Smooth muscle cell of the brain vasculature (primary cell): ENCODE measurements around the gene BTNL3.
"Not testable (repeated sequence)": the region's sequence is repeated elsewhere in the genome, so short reads cannot be mapped to it uniquely, and the experiment has no call there.

Source experiments
- DNase-seq: peaks from one replicate; pipeline ENCODE4 v3.0.0-alpha.2; 2012; ENCODE audit warnings: low read depth, low spot score

The BTNL3 gene

DNA sequence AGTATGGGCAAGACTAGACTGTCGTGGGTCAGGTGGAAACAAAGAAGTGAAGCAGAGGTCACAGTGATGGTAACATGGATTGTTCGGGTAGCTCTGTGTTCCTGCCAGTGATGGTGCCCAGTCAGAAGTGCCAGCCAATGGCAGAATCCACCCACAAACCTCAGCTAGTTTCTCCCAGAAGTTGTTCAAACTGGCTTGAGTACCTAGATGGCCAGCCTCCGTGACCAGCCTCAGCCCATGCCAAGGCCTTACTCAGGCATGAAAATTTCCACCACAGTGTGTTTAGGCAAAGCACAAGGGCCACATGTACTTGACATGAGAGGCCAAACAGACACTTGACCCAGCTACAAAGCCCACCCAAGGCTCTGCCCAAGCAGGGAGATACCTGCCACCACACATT lies 32.0 kb downstream of the BTNL3 start:
- DNase-seq, result no peak

DNA sequence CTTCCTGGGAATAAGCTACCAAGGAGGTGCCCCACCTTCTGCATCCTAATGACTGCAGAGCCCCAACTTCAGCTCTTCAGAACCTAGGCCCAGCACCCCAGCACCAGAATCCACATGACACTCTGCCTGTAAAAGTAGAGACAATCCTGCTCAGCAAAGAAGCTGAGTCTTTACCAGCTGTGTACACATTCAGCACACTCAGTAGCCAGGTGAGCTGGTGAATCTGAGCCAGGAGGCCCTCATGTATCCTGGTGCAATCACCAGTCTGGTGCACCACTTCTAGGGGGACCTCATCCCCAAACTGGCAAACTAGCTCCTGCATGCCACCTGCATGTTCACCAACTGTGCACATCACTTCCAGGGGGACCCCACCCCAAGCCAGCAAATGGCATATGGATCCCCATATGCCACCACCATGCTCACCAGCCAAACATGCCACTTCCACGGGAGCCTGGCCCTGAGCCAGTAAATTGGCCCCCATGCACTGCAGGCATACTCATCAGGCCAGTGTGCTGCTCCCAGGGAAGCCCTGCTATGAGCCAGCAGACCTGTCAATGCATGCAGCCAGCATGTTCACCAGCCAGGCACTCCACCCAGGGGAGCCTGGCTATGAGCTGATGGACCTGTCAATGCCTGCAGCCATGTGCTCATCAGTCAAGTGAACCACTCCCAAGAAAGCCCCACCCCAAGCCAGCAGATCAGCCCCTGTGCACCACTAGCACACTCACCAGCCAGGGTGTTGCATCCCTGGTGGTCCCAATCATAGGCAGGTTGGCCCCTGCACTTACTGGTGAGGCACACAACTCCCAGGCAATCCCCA lies 35.8 kb downstream of the BTNL3 start:
- no peak for DNase-seq

- DNase-seq, result no peak
Measured at GRCh38 chr5:181027452-181028031, 38.9 kb downstream of the BTNL3 start.

DNA sequence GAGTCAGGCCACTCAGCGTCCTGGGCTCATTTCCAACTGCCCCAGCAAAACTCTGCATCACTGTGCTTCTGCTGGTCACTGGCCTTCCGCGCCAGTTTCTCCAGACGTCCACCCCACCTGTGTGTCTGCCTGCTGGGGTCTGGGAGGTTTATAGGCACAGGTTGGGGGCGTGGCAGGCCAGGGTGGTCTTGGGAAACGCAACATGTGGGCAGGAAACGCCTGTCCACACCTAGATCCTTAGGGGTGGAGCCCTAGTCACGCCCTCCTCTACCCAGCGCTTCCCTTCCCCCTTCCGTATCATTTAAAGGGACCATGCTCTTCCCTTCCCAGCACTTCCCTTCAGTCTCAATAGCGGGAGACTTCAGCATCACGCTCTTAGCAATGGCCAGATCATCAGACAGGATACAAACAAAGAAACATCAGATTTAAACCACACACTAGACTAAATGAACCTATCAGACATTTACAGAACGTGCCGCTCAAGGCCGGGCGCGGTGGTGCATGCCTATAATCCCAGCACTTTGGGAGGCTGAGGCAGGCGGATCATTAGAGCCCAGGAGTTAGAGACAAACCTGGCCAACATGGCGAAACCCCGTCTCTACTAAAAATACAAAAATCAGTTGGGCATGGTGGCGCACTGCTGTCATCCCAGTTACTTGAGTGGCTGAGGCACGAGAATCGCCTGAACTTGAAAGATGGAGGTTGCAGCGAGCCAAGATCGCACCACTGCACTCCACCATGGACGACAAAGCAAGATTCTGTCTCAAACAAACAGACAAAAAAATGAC lies 39.6 kb downstream of the BTNL3 start:
- DNase-seq, result no peak

DNA sequence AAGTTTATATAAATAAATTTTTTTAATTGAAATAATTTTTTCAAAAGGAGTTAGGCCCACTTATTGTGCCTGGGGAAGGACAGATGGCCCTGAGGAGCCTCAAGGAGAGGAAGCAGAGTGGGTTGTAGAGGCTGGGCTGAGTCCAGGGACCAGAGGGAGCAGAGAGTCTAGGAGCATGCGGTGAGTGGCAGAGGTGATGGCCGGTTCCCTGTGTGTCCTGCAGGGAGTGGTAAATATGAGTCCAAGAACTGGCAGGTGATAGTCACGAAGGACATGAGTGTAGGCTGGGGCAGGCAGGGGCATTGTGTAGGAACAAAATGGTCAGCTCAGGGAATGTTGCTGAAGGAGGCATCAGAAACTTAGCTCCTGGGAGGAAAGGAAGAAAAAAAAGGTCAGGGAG lies 43.1 kb downstream of the BTNL3 start:
- DNase-seq, result no peak

- no peak for DNase-seq
Measured at GRCh38 chr5:181035991-181036815, 47.6 kb downstream of the BTNL3 start.

DNA sequence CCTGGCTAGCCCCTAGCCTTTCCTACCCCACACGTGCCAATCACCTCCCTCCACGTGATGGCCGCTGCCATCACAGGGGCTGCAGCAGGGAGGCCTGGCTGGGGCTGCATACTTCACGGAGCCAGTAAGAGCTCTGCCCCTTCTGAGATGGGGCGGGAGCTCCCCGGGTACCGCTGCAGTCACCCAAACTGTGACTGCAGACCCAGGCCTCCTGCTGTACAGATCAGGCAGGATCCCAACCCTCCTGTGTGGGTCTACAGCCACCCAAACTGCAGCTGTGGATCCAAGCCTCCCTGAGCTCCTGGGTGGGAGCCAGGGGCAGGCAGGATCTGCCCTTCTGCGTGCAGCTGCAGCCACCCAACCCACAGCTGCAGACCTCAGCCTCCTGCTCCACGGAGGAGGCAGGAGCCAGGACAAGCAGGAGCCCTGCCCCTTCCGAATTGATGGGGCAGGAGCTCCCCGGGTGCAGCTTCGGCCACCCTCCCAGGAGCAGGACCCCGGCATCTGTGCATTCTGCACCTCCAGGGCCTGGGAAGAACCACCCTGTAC lies 48.2 kb downstream of the BTNL3 start:
- no peak for DNase-seq

- no peak for DNase-seq
Measured at GRCh38 chr5:181037365-181037861, 48.8 kb downstream of the BTNL3 start.

GRCh38 chr5:181039471-181039870 lies 50.8 kb downstream of the BTNL3 start:
- no peak for DNase-seq

GRCh38 chr5:181039931-181040630 lies 51.4 kb downstream of the BTNL3 start, which contains the start of gene BTNL9:
BTNL9 (plus strand) TSS chr5:181040266; CDS start chr5:181045490, 5,224 bp downstream.
- no peak for DNase-seq

GRCh38 chr5:181040631-181040945 lies 51.9 kb downstream of the BTNL3 start:
- DNase-seq, result no peak

DNA sequence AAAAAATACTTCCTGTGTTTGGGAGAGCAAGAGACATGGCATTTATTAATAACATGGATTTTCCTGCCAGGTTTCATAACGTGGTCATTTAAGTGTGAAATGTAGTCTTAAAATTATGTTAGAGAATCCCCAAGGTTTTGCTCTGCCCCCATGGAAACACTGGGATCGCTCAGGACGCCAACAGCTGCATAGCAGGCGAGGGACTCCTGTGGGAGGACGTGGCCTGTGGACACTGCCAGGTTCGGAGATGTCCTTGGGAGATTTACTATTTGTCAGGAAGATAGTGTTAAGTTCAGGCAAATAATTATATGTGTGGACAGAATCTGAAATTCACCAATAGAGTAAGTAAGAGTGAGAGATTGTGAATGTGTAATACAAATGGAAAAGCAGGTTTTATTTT lies 52.4 kb downstream of the BTNL3 start:
- no peak for DNase-seq

DNA sequence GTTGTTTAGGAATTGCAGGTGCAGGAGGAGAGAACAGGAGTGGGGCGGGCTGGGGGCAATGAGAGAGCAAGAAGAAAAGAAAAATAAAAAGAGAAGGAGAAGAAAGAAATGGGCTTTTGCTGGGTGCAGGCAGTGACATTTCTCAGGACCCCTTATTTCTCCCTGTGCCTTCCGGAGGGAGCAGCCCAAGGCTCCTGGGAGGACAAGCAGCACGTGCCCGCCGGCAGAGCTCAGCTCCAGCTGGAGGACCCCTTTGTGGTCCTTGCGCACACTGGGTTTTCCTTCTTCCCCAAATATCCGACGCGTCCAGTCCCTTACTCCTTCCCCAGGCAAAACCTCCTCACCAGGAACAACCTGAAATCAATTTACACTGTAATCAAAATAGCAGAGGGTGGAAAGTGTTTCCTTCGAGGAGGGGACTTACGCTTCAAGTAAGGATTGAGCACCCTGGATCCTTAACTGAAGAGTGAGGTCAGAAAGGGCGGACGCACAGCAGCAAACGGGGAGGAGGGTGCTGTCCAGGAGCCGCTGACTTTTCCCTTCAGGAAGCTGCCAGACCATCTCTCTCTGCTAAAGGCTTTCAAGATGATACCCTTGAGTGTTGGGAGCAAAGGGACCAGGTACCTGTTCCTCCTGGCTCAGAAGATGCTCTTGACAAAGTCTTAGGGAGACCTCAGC lies 53.5 kb downstream of the BTNL3 start:
- DNase-seq, result no peak

DNA sequence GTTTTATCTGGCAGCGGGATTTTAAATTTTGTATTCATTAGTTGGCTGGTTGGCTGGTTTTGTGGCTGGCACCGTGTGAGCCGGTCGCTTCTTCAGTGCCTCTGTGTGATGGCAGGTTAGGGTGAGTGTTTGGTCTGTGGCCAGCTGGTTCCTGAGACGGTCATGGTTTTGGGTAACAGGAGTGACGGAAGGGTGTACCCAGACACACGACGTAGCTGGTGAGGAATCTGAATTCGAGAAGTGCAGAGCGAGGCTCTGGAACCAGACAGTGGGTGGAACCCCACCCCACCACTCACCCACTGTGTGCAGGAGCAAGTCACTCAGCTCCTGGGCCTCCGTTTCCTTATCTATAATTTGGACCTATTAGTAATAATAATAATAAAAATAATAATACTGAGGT lies 54.1 kb downstream of the BTNL3 start:
- DNase-seq, result no peak

- DNase-seq, result no peak
Measured at GRCh38 chr5:181043285-181044092, 54.8 kb downstream of the BTNL3 start.

DNA sequence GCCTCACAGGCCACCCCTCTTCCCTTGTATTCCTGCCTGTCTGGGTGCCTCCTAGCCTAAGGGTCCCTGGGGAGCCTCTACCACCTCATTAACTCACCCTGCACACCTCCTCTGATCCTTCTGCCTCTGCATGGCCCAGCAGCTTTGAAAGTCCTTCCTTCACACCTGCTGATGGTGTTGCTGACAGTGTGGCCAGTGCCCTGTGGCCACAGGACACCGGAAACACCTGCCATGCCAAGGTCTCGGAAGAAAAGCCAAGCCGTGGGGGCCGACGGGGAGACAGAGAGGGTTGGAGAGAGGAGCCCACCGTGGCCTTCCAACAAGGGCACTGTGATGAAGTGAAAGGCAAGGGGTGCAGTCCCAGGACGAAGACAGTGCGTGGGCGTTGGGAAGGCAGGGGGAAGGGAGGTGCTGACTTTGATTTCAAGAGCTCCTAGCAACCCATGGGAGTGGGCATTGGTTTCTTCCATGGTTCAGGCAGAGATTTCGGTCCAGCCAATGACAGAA lies 55.5 kb downstream of the BTNL3 start:
- DNase-seq, result no peak

DNA sequence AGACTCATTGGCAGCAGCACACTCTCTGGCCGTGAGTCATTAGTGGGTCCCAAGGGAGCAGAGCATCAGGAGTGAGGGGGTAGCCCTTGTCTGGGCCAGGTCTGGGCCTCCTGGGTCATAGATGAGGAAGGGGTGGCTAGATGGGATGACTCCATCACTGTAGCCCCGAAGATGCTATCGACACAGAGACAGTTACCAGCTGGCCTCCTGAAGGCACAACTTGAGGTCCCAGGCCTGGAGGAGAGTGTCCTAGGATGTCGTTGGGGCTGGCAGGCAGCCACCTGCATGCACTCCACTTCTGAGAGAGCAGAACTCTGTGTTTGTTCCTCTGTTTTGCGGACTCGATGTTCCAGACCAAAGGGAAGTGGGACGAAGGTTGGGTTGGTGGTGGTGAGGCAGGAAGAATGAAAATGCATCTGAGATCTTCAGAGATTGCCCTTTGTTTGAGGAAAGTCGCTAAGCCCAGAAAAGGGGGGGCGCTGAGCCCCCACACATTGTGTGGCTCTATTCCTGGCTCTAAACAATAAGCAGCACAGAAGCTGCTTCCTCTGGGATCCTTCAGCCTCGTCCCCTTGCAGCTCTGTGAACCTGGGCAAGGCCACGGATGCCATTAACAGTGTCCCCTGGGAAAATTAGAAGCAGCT lies 56.1 kb downstream of the BTNL3 start:
- DNase-seq, result no peak

- DNase-seq, result no peak
Measured at GRCh38 chr5:181045316-181045715, 56.7 kb downstream of the BTNL3 start.

DNA sequence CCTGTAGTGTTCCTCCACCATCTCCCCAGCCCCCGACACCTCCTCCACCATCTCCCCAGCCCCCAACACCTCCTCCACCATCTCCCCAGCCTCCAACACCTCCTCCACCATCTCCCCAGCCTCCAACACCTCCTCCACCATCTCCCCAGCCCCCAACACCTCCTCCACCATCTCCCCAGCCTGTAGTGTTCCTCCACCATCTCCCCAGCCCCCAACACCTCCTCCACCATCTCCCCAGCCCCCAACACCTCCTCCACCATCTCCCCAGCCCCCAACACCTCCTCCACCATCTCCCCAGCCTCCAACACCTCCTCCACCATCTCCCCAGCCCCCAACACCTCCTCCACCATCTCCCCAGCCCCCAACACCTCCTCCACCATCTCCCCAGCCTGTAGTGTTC lies 57.2 kb downstream of the BTNL3 start:
- not testable (repeated sequence) for DNase-seq
